ENCODE results near the gene PHF14.
A peak's percentile ranks its signal among the peaks of the same experiment; 100 is the strongest.

The PHF14 gene

GRCh38 chr7:11177793-11178192 is 204.1 kb downstream of the PHF14 start:
- no peak for DNase-seq

- no peak for DNase-seq
These were observed 207.9 kb downstream of the PHF14 start for GRCh38 chr7:11181590-11181989.

GRCh38 chr7:11182736-11183135 is 209.1 kb downstream of the PHF14 start:
- no peak for DNase-seq

GRCh38 chr7:11185179-11185815 is 211.6 kb downstream of the PHF14 start:
- DNase-seq, result no peak

GRCh38 chr7:11188529-11189310 is 215.0 kb downstream of the PHF14 start:
- no peak for DNase-seq

GRCh38 chr7:11191081-11191480 is 217.4 kb downstream of the PHF14 start:
- DNase-seq, result no peak

GRCh38 chr7:11191574-11192220 is 218.0 kb downstream of the PHF14 start:
- no peak for DNase-seq

- DNase-seq, result no peak
These were observed 218.8 kb downstream of the PHF14 start for GRCh38 chr7:11192506-11192905.

- peak; percentile 85 for DNase-seq
These were observed 219.6 kb downstream of the PHF14 start for GRCh38 chr7:11193131-11193867.

- DNase-seq, result no peak
These were observed 220.2 kb downstream of the PHF14 start for GRCh38 chr7:11193888-11194287.

- no peak for DNase-seq
These were observed 220.8 kb downstream of the PHF14 start for GRCh38 chr7:11194492-11194891.

GRCh38 chr7:11195502-11195901 is 221.8 kb downstream of the PHF14 start:
- no peak for DNase-seq

- DNase-seq, result no peak
These were observed 222.5 kb downstream of the PHF14 start for GRCh38 chr7:11196143-11196542.

- DNase-seq, result no peak
These were observed 229.6 kb downstream of the PHF14 start for GRCh38 chr7:11203224-11203623.

- no peak for DNase-seq
These were observed 230.0 kb downstream of the PHF14 start for GRCh38 chr7:11203683-11204082.

- DNase-seq, result no peak
These were observed 232.7 kb downstream of the PHF14 start for GRCh38 chr7:11206177-11206899.

GRCh38 chr7:11207565-11207964 is 233.9 kb downstream of the PHF14 start:
- no peak for DNase-seq

GRCh38 chr7:11208883-11209465 is 235.3 kb downstream of the PHF14 start:
- DNase-seq, result no peak

- no peak for DNase-seq
These were observed 236.7 kb downstream of the PHF14 start for GRCh38 chr7:11210374-11210773.

- peak; percentile 83 for DNase-seq
These were observed 238.5 kb downstream of the PHF14 start for GRCh38 chr7:11212080-11212711.

GRCh38 chr7:11212816-11213215 is 239.1 kb downstream of the PHF14 start:
- no peak for DNase-seq

GRCh38 chr7:11213266-11213665 is 239.6 kb downstream of the PHF14 start:
- no peak for DNase-seq

All from NCI-H2029 treated with DMSO at 0.1 percent for 48 hours (cell line).